WTC11 (cell line): ENCODE results near the gene UBR2.

Experiments
- GABPB1 ChIP-seq: sonication (generic); formaldehyde crosslinking; IDR thresholded peaks from 2 replicates; pipeline ENCODE4 v1.8.1; 2023; ENCODE audit warnings: mild to moderate bottlenecking, missing genetic modification reagents
- TF ChIP-seq, protein P1 (sequence below): sonication (generic); formaldehyde crosslinking; IDR thresholded peaks from 2 replicates; pipeline ENCODE4 v1.8.1; 2023; ENCODE audit warnings: mild to moderate bottlenecking, moderate library complexity, missing genetic modification reagents
- TF ChIP-seq, protein P2 (sequence below): sonication (generic); formaldehyde crosslinking; IDR thresholded peaks from 2 replicates; pipeline ENCODE4 v1.8.1; 2023; ENCODE audit warnings: mild to moderate bottlenecking, missing genetic modification reagents, moderate library complexity
- TF ChIP-seq, protein P3 (sequence below): sonication (generic); formaldehyde crosslinking; IDR thresholded peaks from 2 replicates; pipeline ENCODE4 v1.8.0; 2023; ENCODE audit warnings: missing genetic modification reagents

DNA sequence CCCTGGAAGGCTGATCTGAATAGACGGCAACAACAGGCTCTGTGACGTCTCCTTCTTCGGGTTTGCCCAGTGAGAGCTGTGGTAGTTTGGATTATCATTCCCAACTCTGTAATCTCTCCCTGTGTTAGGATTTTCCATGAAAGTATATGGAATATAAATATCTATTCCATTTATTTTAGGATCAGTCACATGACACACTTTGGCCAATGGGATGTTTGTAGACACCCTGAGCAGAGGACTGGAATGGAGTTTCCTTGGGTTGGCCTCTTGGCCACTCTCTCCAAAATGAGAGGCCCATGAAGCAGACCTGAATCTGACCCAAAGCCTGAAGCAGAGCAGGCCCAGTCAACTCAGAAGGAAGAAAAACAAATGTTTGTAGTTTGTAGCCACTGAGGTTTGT is 37.2 kb upstream of the UBR2 start:
- TF ChIP-seq, protein P1, sequence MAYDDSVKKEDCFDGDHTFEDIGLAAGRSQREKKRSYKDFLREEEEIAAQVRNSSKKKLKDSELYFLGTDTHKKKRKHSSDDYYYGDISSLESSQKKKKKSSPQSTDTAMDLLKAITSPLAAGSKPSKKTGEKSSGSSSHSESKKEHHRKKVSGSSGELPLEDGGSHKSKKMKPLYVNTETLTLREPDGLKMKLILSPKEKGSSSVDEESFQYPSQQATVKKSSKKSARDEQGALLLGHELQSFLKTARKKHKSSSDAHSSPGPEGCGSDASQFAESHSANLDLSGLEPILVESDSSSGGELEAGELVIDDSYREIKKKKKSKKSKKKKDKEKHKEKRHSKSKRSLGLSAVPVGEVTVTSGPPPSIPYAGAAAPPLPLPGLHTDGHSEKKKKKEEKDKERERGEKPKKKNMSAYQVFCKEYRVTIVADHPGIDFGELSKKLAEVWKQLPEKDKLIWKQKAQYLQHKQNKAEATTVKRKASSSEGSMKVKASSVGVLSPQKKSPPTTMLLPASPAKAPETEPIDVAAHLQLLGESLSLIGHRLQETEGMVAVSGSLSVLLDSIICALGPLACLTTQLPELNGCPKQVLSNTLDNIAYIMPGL (CRISPR knock-in tag), result no peak
- TF ChIP-seq, protein P2, sequence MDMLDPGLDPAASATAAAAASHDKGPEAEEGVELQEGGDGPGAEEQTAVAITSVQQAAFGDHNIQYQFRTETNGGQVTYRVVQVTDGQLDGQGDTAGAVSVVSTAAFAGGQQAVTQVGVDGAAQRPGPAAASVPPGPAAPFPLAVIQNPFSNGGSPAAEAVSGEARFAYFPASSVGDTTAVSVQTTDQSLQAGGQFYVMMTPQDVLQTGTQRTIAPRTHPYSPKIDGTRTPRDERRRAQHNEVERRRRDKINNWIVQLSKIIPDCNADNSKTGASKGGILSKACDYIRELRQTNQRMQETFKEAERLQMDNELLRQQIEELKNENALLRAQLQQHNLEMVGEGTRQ (CRISPR knock-in tag), result no peak
- TF ChIP-seq, protein P3, sequence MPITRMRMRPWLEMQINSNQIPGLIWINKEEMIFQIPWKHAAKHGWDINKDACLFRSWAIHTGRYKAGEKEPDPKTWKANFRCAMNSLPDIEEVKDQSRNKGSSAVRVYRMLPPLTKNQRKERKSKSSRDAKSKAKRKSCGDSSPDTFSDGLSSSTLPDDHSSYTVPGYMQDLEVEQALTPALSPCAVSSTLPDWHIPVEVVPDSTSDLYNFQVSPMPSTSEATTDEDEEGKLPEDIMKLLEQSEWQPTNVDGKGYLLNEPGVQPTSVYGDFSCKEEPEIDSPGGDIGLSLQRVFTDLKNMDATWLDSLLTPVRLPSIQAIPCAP, result no peak
- TF ChIP-seq GABPB1 (CRISPR knock-in tag), result no peak
